Choroid plexus epithelial cell (primary cell): Measurements from ENCODE around the gene HIVEP3.

Source experiments
- DNase-seq: peaks from one replicate; pipeline ENCODE4 v3.0.0-alpha.2; 2010; ENCODE audit warnings: low read depth
- H3K4me3 ChIP-seq: 2 replicates; pipeline ENCODE4 v1.5.1; 2011; ENCODE audit warnings: low read depth, mild to moderate bottlenecking, control low read depth, low read length, moderate library complexity
- CTCF ChIP-seq: conservative IDR thresholded peaks from 2 replicates; pipeline ENCODE4 v1.5.1; 2011; ENCODE audit warnings: low read depth, mild to moderate bottlenecking, control low read depth, inconsistent platforms, low read length, moderate library complexity

The HIVEP3 gene

GRCh38 chr1:41895552-41895951, 23.2 kb downstream of the HIVEP3 start:
- no peak overlapping the region for H3K4me3 ChIP-seq
- TF ChIP-seq CTCF, result no peak
- no peak for DNase-seq

GRCh38 chr1:41894808-41895483, 23.8 kb downstream of the HIVEP3 start:
- no peak for DNase-seq
- no peak overlapping the region for H3K4me3 ChIP-seq
- TF ChIP-seq CTCF, result no peak

- no peak overlapping the region for H3K4me3 ChIP-seq
These were observed 24.5 kb downstream of the HIVEP3 start for GRCh38 chr1:41894101-41894807.

GRCh38 chr1:41892301-41892781, 26.4 kb downstream of the HIVEP3 start:
- no peak overlapping the region for H3K4me3 ChIP-seq
- peak; percentile 39 for DNase-seq
- TF ChIP-seq CTCF, result no peak

More at GRCh38 chr1:41894101-41894807, 24.5 kb downstream of the HIVEP3 start:
- no peak for TF ChIP-seq CTCF
- DNase-seq, result no peak

- TF ChIP-seq CTCF, result peak; percentile 40
- H3K4me3 ChIP-seq, result peak overlapping the region; percentile 32
- peak; percentile 73 for DNase-seq
These were observed 27.4 kb downstream of the HIVEP3 start for GRCh38 chr1:41891199-41891896.

GRCh38 chr1:41890825-41891198, 27.9 kb downstream of the HIVEP3 start:
- no peak for DNase-seq
- no peak overlapping the region for H3K4me3 ChIP-seq
- TF ChIP-seq CTCF, result no peak
